Keratinocyte (primary cell): ENCODE results near the gene PTP4A2. TPM values are rescaled to one million over a fixed set of nuclear protein-coding genes. Genes with fewer than 3 reads are reported as not detected.
A peak's percentile ranks its signal among the peaks of the same experiment; 100 is the strongest.

ENCODE experiments used
- DNase-seq: peaks from one replicate; pipeline ENCODE4 v3.0.0-alpha.2; 2011; ENCODE audit warnings: low read depth, missing footprints, low spot score
- FAIRE-seq: peaks from 2 replicates; lab custom pipeline; 2011; peaks lifted over from hg19 to GRCh38; lab: Jason Lieb, UNC
- H2AFZ ChIP-seq: 2 replicates; pipeline ENCODE4 v1.6.0; 2012; ENCODE audit warnings: low read length, control low read depth, inconsistent platforms; ENCODE audit not compliant: control insufficient read depth
- H3K27ac ChIP-seq: 2 replicates; pipeline ENCODE4 v1.5.1; 2011; ENCODE audit warnings: low read length; ENCODE audit not compliant: control insufficient read depth, insufficient read depth
- H3K27me3 ChIP-seq: 3 replicates; pipeline ENCODE4 v1.6.0; 2011; ENCODE audit warnings: low read length; ENCODE audit not compliant: control insufficient read depth, insufficient read depth; ENCODE audit errors: extremely low read depth
- H3K36me3 ChIP-seq, 2 experiments: 2 replicates in 1 of 2; 3 replicates in 1 of 2; pipeline ENCODE4 v1.5.1; 2011; ENCODE audit warnings: low read length in 2 of 2, mild to moderate bottlenecking in 1 of 2; ENCODE audit not compliant: control insufficient read depth in 2 of 2, insufficient read depth in 2 of 2; ENCODE audit errors: extremely low read depth in 1 of 2
- H3K4me1 ChIP-seq: 3 replicates; pipeline ENCODE4 v1.5.1; 2011; ENCODE audit warnings: low read length; ENCODE audit not compliant: control insufficient read depth, insufficient read depth; ENCODE audit errors: extremely low read depth
- H3K4me2 ChIP-seq: 3 replicates; pipeline ENCODE4 v1.6.0; 2011; ENCODE audit warnings: low read depth, low read length; ENCODE audit not compliant: control insufficient read depth, insufficient read depth; ENCODE audit errors: extremely low read depth
- H3K4me3 ChIP-seq, 3 experiments: fragments of 200-600 bp in 1 of 3; sonication (generic) in 1 of 3; 2 replicates in 2 of 3; 3 replicates in 1 of 3; pipeline ENCODE4 v1.5.1; 2011 to 2016; ENCODE audit warnings: low read length in 3 of 3, mild to moderate bottlenecking in 3 of 3, control low read depth in 2 of 3, inconsistent platforms in 1 of 3, low read depth in 1 of 3, mixed read lengths in 1 of 3, mixed run types in 1 of 3, moderate library complexity in 1 of 3; ENCODE audit not compliant: control insufficient read depth in 2 of 3, insufficient read depth in 2 of 3; ENCODE audit errors: extremely low read depth in 1 of 3
- H3K79me2 ChIP-seq: 2 replicates; pipeline ENCODE4 v1.6.0; 2012; ENCODE audit warnings: low read length; ENCODE audit not compliant: control insufficient read depth, insufficient read depth
- H3K9ac ChIP-seq: 3 replicates; pipeline ENCODE4 v1.6.0; 2011; ENCODE audit warnings: low read length; ENCODE audit not compliant: control insufficient read depth, insufficient read depth; ENCODE audit errors: extremely low read depth
- H3K9me1 ChIP-seq: 3 replicates; pipeline ENCODE4 v1.6.0; 2011; ENCODE audit warnings: low read length; ENCODE audit not compliant: control insufficient read depth, insufficient read depth; ENCODE audit errors: extremely low read depth
- H3K9me3 ChIP-seq: 2 replicates; pipeline ENCODE4 v1.5.1; 2012; ENCODE audit warnings: low read depth, low read length; ENCODE audit not compliant: control insufficient read depth
- H4K20me1 ChIP-seq: 3 replicates; pipeline ENCODE4 v1.6.0; 2011; ENCODE audit warnings: low read length; ENCODE audit not compliant: control insufficient read depth, insufficient read depth; ENCODE audit errors: extremely low read depth
- CTCF ChIP-seq, 3 experiments: IDR thresholded peaks in 1 of 3; conservative IDR thresholded peaks in 1 of 3; optimal IDR thresholded peaks in 1 of 3; 2 replicates in 2 of 3; 3 replicates in 1 of 3; pipeline versions ENCODE3 to v1.5.1; 2011; ENCODE audit warnings: low read length in 3 of 3, mild to moderate bottlenecking in 3 of 3, moderate library complexity in 2 of 3, control low read depth in 1 of 3, inconsistent platforms in 1 of 3; ENCODE audit not compliant: insufficient read depth in 2 of 3; ENCODE audit errors: extremely low read depth in 1 of 3
- EZH2 ChIP-seq: IDR thresholded peaks from one replicate; pipeline ENCODE4 v1.6.1; 2012; ENCODE audit warnings: inconsistent platforms, mild to moderate bottlenecking, low read length, moderate library complexity
- dilution Hi-C: fragments of 300-500 bp; cut with MboI; formaldehyde crosslinking; loops from one replicate; pipeline ENCODE4 v1.7.0; 2020; ENCODE audit warnings: low sequenced_read_pairs; ENCODE audit not compliant: extremely low pct_ligation_motif_present
- polyA plus RNA-seq, 5 experiments: library from polyadenylated mRNA; depleted of rRNA in 3 of 5; stranded (reverse) in 3 of 5; stranded (forward) in 1 of 5; unstranded in 1 of 5; fragments of >200 nt; gene quantifications; 1 replicate in 1 of 5; 2 replicates in 3 of 5; 3 replicates in 1 of 5; pipeline versions ENCODE4 v1.2.1 to v1.2.3, GENCODE V29; 2011 to 2012; ENCODE audit warnings: missing spikeins in 2 of 5, low read depth in 1 of 5, low replicate concordance in 1 of 5

Gene PTP4A2
- polyA plus RNA-seq, 1 donor (not counting 4 experiments of a cell fraction or from before 2014, with no cell fraction given) = 368 TPM

GRCh38 chr1:31954607-31955283 lies 16.6 kb upstream of the PTP4A2 start:
- Histone ChIP-seq H3K9ac (peak overlapping the region; percentile 71), H3K27me3 (no peaks in the 10 kb centered on the region), H3K9me1 (no peaks in the 10 kb centered on the region), H3K4me1 (peaks cover 29% of the 10 kb centered on the region), H3K36me3 (no peaks in the 10 kb centered on the region), H3K9me3 (no peaks in the 10 kb centered on the region), H2AFZ (peak overlapping the region; percentile 69), H3K27ac (peak overlapping the region; percentile 96), H4K20me1 (no peaks in the 10 kb centered on the region), H3K4me2 (peak overlapping the region; percentile 34), H3K79me2 (no peaks in the 10 kb centered on the region), H3K4me3 (no peak overlapping the region)
- dilution Hi-C loops = no loop called here
- FAIRE-seq = peak; percentile 88
- DNase-seq = no peak
- no peak for TF ChIP-seq CTCF (optimal IDR thresholded peaks at IDR 0.05 in 1 of 3, IDR thresholded peaks at IDR 0.05 in 1 of 3, conservative IDR thresholded peaks at IDR 0.05 in 1 of 3; ENCODE audit: extremely low read depth in 1 of 3, insufficient read depth in 2 of 3, low read length in 3 of 3)

- Histone ChIP-seq H2AFZ (no peak overlapping the region), H3K9me1 (no peaks in the 10 kb centered on the region), H3K27ac (no peak overlapping the region), H3K4me1 (peaks cover 26% of the 10 kb centered on the region), H3K4me3 (no peak overlapping the region), H3K27me3 (no peaks in the 10 kb centered on the region), H3K4me2 (no peak overlapping the region), H3K36me3 (no peaks in the 10 kb centered on the region), H3K79me2 (no peaks in the 10 kb centered on the region), H3K9me3 (no peaks in the 10 kb centered on the region), H3K9ac (no peak overlapping the region), H4K20me1 (no peaks in the 10 kb centered on the region)
- TF ChIP-seq CTCF (optimal IDR thresholded peaks at IDR 0.05 in 1 of 3, IDR thresholded peaks at IDR 0.05 in 1 of 3, conservative IDR thresholded peaks at IDR 0.05 in 1 of 3; ENCODE audit: extremely low read depth in 1 of 3, insufficient read depth in 2 of 3, low read length in 3 of 3) (no peak), EZH2 (no peak)
- dilution Hi-C loops = no loop called here
- DNase-seq (no peak), FAIRE-seq (no peak)
These were observed 14.7 kb upstream of the PTP4A2 start for GRCh38 chr1:31952825-31953220.
